HG03196 (cell line): Measurements from ENCODE around the gene CPEB4.

Experiments used
- ATAC-seq: cut with Tn5 transposase; IDR thresholded peaks from one replicate; pipeline ENCODE4 v1.9.1; 2021; ENCODE audit not compliant: unreplicated experiment

CPEB4 gene

GRCh38 chr5:173884402-173885053 is 3.6 kb upstream of the CPEB4 start:
- ATAC-seq = no peak

- ATAC-seq = no peak
Observed at GRCh38 chr5:173885054-173885443, 3.1 kb upstream of the CPEB4 start.

- no peak for ATAC-seq
Observed at GRCh38 chr5:173885475-173886010, 2.6 kb upstream of the CPEB4 start.

- no peak for ATAC-seq
Observed at GRCh38 chr5:173886150-173886549, 2.0 kb upstream of the CPEB4 start.

- no peak for ATAC-seq
Observed at GRCh38 chr5:173888473-173889131, 453 bp downstream of the CPEB4 start.

- no peak for ATAC-seq
Observed at GRCh38 chr5:173890195-173890991, 2.2 kb downstream of the CPEB4 start.

- ATAC-seq = no peak
Observed at GRCh38 chr5:173891308-173892116, 3.4 kb downstream of the CPEB4 start.

GRCh38 chr5:173893192-173893561 is 5.0 kb downstream of the CPEB4 start:
- no peak for ATAC-seq

GRCh38 chr5:173895401-173896165 is 7.4 kb downstream of the CPEB4 start:
- no peak for ATAC-seq

GRCh38 chr5:173896631-173897030 is 8.5 kb downstream of the CPEB4 start:
- no peak for ATAC-seq

- ATAC-seq = no peak
Observed at GRCh38 chr5:173901705-173902104, 13.6 kb downstream of the CPEB4 start.

GRCh38 chr5:173902334-173902733 is 14.2 kb downstream of the CPEB4 start:
- ATAC-seq = no peak

- no peak for ATAC-seq
Observed at GRCh38 chr5:173902743-173903142, 14.6 kb downstream of the CPEB4 start.

- no peak for ATAC-seq
Observed at GRCh38 chr5:173903396-173904140, 15.4 kb downstream of the CPEB4 start.

- no peak for ATAC-seq
Observed at GRCh38 chr5:173904151-173904550, 16.0 kb downstream of the CPEB4 start.

GRCh38 chr5:173907284-173907683 is 19.1 kb downstream of the CPEB4 start:
- ATAC-seq = no peak

- ATAC-seq = no peak
Observed at GRCh38 chr5:173907686-173908371, 19.7 kb downstream of the CPEB4 start.

- no peak for ATAC-seq
Observed at GRCh38 chr5:173909199-173909598, 21.1 kb downstream of the CPEB4 start.

GRCh38 chr5:173910215-173910614 is 22.1 kb downstream of the CPEB4 start:
- ATAC-seq = no peak
